K562 (cell line): ENCODE results near the gene RHBDD1.

Source experiments
- TF ChIP-seq, protein P1 (sequence below), 3 experiments: IDR thresholded peaks in 2 of 3; conservative IDR thresholded peaks in 1 of 3; 2 replicates each; pipeline ENCODE4 v1.5.1; 2011 to 2012; ENCODE audit warnings: low read length in 3 of 3, mild to moderate bottlenecking in 3 of 3, control low read depth in 2 of 3, improper control_type of control experiment in 1 of 3, inconsistent platforms in 1 of 3, low read depth in 1 of 3, mixed read lengths in 1 of 3, moderate library complexity in 1 of 3; ENCODE audit not compliant: insufficient read depth in 2 of 3
- TF ChIP-seq, protein P2 (sequence below), 2 experiments: fragments of 200-800 bp in 1 of 2; sonication (Bioruptor generic) in 1 of 2; sonication (generic) in 1 of 2; formaldehyde crosslinking in 1 of 2; IDR thresholded peaks in 1 of 2; conservative IDR thresholded peaks in 1 of 2; 2 replicates each; pipeline versions ENCODE4 v1.5.0 to v1.6.1; 2016 to 2020; ENCODE audit warnings: missing compliant biosample characterization in 1 of 2, missing genetic modification characterization in 1 of 2, missing genetic modification reagents in 1 of 2

DNA sequence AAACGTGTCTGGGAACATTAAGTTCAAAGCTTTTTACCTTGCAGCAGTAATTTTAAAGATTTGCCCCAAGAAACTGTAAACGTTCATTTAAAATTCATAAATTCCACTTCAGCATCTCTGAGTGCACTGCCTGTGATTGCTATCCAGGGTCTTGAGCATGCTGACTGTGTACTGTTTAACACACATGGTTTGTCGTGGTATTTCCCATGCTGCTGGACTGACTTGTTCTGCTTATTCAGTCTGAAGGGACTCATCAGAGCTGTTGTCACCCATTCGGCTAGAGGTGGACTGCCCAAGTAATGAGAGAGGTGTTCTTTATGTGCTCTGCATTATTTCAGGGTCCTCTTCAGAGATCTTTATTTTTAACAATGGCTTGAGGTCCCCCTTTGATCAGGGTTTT lies 53.1 kb downstream of the RHBDD1 start:
- TF ChIP-seq, protein P1, sequence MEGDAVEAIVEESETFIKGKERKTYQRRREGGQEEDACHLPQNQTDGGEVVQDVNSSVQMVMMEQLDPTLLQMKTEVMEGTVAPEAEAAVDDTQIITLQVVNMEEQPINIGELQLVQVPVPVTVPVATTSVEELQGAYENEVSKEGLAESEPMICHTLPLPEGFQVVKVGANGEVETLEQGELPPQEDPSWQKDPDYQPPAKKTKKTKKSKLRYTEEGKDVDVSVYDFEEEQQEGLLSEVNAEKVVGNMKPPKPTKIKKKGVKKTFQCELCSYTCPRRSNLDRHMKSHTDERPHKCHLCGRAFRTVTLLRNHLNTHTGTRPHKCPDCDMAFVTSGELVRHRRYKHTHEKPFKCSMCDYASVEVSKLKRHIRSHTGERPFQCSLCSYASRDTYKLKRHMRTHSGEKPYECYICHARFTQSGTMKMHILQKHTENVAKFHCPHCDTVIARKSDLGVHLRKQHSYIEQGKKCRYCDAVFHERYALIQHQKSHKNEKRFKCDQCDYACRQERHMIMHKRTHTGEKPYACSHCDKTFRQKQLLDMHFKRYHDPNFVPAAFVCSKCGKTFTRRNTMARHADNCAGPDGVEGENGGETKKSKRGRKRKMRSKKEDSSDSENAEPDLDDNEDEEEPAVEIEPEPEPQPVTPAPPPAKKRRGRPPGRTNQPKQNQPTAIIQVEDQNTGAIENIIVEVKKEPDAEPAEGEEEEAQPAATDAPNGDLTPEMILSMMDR (IDR thresholded peaks at IDR 0.05 in 2 of 3, conservative IDR thresholded peaks at IDR 0.05 in 1 of 3; ENCODE audit: insufficient read depth in 2 of 3, low read depth in 1 of 3, low read length in 3 of 3) = no peak
- TF ChIP-seq, protein P2, sequence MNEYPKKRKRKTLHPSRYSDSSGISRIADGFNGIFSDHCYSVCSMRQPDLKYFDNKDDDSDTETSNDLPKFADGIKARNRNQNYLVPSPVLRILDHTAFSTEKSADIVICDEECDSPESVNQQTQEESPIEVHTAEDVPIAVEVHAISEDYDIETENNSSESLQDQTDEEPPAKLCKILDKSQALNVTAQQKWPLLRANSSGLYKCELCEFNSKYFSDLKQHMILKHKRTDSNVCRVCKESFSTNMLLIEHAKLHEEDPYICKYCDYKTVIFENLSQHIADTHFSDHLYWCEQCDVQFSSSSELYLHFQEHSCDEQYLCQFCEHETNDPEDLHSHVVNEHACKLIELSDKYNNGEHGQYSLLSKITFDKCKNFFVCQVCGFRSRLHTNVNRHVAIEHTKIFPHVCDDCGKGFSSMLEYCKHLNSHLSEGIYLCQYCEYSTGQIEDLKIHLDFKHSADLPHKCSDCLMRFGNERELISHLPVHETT (CRISPR knock-in tag; conservative IDR thresholded peaks at IDR 0.05 in 1 of 2, IDR thresholded peaks at IDR 0.05 in 1 of 2) = no peak
